ENCODE measurements around the gene SH3GLB2. TPM values are rescaled to one million over a fixed set of nuclear protein-coding genes. Genes with fewer than 3 reads are reported as not detected.

Gene SH3GLB2
- total and polyA plus RNA-seq, 4 donors, result 51.3 to 110 (median 71.7) TPM

GRCh38 chr9:129071526-129072126 is 43.5 kb upstream of the SH3GLB2 start:
- peaks cover 0 to 33% (median 2%) of the 10 kb centered on the region in 4 donors for H3K36me3 ChIP-seq (ENCODE audit: control insufficient read depth in 4 of 4, insufficient read depth in 4 of 4, low read length in 4 of 4)
- no peaks in the 10 kb centered on the region for H3K9me3 ChIP-seq (ENCODE audit: control insufficient read depth in 4 of 4, insufficient read depth in 3 of 4, low read length in 3 of 4)
- 64 to 65% methylated on average over 10 of the region's 10 CpGs for WGBS, 2 donors
- no peaks in the 10 kb centered on the region for H3K27me3 ChIP-seq (ENCODE audit: control insufficient read depth in 3 of 3, insufficient read depth in 3 of 3, low read length in 2 of 3)
- ATAC-seq (ENCODE audit: insufficient read depth, low FRiP score), result no peak
- DNase-seq, result peak in 1 of 3 donors; percentile 22
- no peak overlapping the region for H3K9ac ChIP-seq (ENCODE audit: insufficient read depth in 1 of 2, low read length in 2 of 2)
- H3K27ac ChIP-seq (ENCODE audit: low read depth in 1 of 2, low read length in 1 of 2), result no peak overlapping the region
- H3K4me3 ChIP-seq, result no peak overlapping the region
- no peak for TF ChIP-seq CTCF (IDR thresholded peaks at IDR 0.05; ENCODE audit: control extremely low read depth, extremely low read depth)
- H3K4me1 ChIP-seq (ENCODE audit: control insufficient read depth in 5 of 5, insufficient read depth in 5 of 5, low read length in 5 of 5), result no peaks in the 10 kb centered on the region

- Histone ChIP-seq H3K4me1 (ENCODE audit: control insufficient read depth in 5 of 5, insufficient read depth in 5 of 5, low read length in 5 of 5) (no peaks in the 10 kb centered on the region), H3K27me3 (ENCODE audit: control insufficient read depth in 3 of 3, insufficient read depth in 3 of 3, low read length in 2 of 3) (no peaks in the 10 kb centered on the region), H3K9me3 (ENCODE audit: control insufficient read depth in 4 of 4, insufficient read depth in 3 of 4, low read length in 3 of 4) (no peaks in the 10 kb centered on the region), H3K9ac (ENCODE audit: insufficient read depth in 1 of 2, low read length in 2 of 2) (no peak overlapping the region), H3K27ac (ENCODE audit: low read depth in 1 of 2, low read length in 1 of 2) (no peak overlapping the region), H3K4me3 (no peak overlapping the region), H3K36me3 (ENCODE audit: control insufficient read depth in 4 of 4, insufficient read depth in 4 of 4, low read length in 4 of 4) (peaks cover 0 to 35% (median 4%) of the 10 kb centered on the region in 4 donors)
- TF ChIP-seq CTCF (IDR thresholded peaks at IDR 0.05; ENCODE audit: control extremely low read depth, extremely low read depth), result no peak
- WGBS, 2 donors, result 81 to 85% methylated on average over 21 of the region's 21 CpGs
- DNase-seq, result no peak
- ATAC-seq (ENCODE audit: insufficient read depth, low FRiP score), result no peak
These were observed 42.8 kb upstream of the SH3GLB2 start for GRCh38 chr9:129070696-129071525.

- WGBS, 2 donors, result 86% methylated on average over 25 to 26 of the region's 26 CpGs
- Histone ChIP-seq H3K4me3 (no peak overlapping the region), H3K4me1 (ENCODE audit: control insufficient read depth in 5 of 5, insufficient read depth in 5 of 5, low read length in 5 of 5) (no peaks in the 10 kb centered on the region), H3K27me3 (ENCODE audit: control insufficient read depth in 3 of 3, insufficient read depth in 3 of 3, low read length in 2 of 3) (no peaks in the 10 kb centered on the region), H3K9me3 (ENCODE audit: control insufficient read depth in 4 of 4, insufficient read depth in 3 of 4, low read length in 3 of 4) (no peaks in the 10 kb centered on the region), H3K27ac (ENCODE audit: low read depth in 1 of 2, low read length in 1 of 2) (peak overlapping the region in 1 of 2 donors; percentile 71), H3K36me3 (ENCODE audit: control insufficient read depth in 4 of 4, insufficient read depth in 4 of 4, low read length in 4 of 4) (peaks cover 0 to 40% (median 7%) of the 10 kb centered on the region in 4 donors), H3K9ac (ENCODE audit: insufficient read depth in 1 of 2, low read length in 2 of 2) (no peak overlapping the region)
- ATAC-seq (ENCODE audit: insufficient read depth, low FRiP score) (no peak), DNase-seq (no peak)
- TF ChIP-seq CTCF (IDR thresholded peaks at IDR 0.05; ENCODE audit: control extremely low read depth, extremely low read depth), result no peak
These were observed 41.9 kb upstream of the SH3GLB2 start for GRCh38 chr9:129069862-129070641.
